GM12875 (cell line): ENCODE measurements around the gene CTSL.
"Not testable (repeated sequence)": the region's sequence is repeated elsewhere in the genome, so short reads cannot be mapped to it uniquely, and the experiment has no call there.

Source experiments
- H3K4me3 ChIP-seq: one replicate; pipeline ENCODE4 v1.5.1; 2011; ENCODE audit warnings: low read depth, low read length, control low read depth
- CTCF ChIP-seq: IDR thresholded peaks from 2 replicates; pipeline ENCODE4 v1.5.1; 2011; ENCODE audit warnings: low read depth, mild to moderate bottlenecking, control low read depth, inconsistent platforms, low read length, moderate library complexity, borderline replicate concordance; ENCODE audit not compliant: insufficient read depth

The CTSL gene

GRCh38 chr9:87739546-87739945 lies 13.6 kb downstream of the CTSL start:
- no peak for TF ChIP-seq CTCF

GRCh38 chr9:87740209-87740608 lies 14.3 kb downstream of the CTSL start:
- H3K4me3 ChIP-seq, result no peak overlapping the region
- no peak for TF ChIP-seq CTCF

More at GRCh38 chr9:87739546-87739945, 13.6 kb downstream of the CTSL start:
- H3K4me3 ChIP-seq, result no peak overlapping the region

GRCh38 chr9:87741326-87741725 lies 15.4 kb downstream of the CTSL start:
- TF ChIP-seq CTCF, result no peak
- no peak overlapping the region for H3K4me3 ChIP-seq

DNA sequence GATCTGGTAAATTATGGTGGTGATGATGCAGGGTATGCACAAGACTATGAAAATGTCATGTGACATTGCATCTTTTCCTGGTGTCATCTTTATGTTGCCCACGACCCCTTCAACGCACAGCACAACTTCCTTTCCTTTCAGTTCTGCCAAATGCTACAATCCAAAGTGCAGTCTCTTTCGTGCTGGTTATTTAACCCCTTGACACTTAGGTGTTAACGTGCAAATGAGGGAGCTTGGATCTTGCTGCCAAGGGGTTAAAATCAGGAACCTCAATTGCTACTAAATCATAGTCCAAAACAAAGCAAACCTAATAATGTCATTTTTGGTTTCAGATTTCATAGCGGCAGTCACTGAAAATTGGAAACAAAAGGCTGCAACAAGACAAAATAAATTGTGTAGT lies 16.0 kb downstream of the CTSL start:
- no peak for TF ChIP-seq CTCF

DNA sequence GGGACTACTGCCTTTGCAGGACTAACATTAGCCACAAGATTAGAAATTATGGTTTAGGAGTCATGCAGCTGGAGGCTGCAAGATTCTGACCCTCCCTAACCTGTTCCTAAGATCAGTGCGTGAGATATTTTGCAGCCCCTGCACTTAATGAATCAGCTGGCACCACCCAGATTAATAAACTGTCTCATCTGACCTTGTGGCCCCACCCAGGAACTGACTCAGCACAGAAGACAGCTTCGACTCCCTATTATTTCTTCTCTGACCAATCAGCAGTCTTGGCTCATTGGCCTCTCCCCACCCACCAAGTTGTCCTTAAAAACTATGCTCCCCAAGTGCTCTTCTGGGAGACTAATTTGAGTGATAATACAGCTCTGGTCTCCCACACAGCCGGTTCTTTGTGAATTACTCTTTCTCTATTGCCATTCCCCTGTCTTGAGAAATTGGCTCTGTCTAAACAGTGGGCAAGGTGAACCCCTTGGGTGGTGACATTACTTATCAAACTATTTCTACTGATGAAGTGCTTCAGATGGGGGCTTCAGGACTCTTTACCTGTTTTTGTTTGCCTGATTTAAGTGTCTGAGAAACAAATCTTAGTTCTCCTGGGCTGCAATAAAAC lies 17.0 kb downstream of the CTSL start:
- H3K4me3 ChIP-seq, result no peak overlapping the region
- no peak for TF ChIP-seq CTCF

More for the DNA sequence above, 16.0 kb downstream of the CTSL start:
- H3K4me3 ChIP-seq, result no peak overlapping the region

- not testable (repeated sequence) for H3K4me3 ChIP-seq
Observed at GRCh38 chr9:87744247-87744646, 18.3 kb downstream of the CTSL start.

GRCh38 chr9:87746186-87746585 lies 20.3 kb downstream of the CTSL start:
- H3K4me3 ChIP-seq, result no peak overlapping the region
- TF ChIP-seq CTCF, result no peak

DNA sequence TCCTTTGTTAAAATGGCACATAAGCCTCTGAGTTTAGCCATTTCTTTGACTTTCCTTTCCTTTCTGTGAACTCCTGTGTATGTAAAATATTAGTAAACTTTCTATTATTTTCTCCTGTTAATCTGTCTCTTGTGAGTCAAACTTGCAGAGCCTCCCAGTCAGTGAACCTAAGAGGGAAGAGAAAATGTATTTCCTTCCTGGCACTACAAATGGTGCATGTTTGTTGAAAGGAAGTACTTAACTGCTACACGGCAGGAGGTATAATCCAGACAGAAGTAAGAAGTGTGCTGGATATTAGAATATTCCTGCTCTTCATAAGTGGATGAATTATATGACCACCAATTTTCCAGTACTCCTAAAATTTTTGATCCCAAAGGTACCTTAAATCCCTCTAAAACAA lies 23.0 kb downstream of the CTSL start:
- no peak for TF ChIP-seq CTCF
- no peak overlapping the region for H3K4me3 ChIP-seq
